Omental fat pad (tissue), 4 donors: ENCODE data around the gene RBAK. TPM values are rescaled to one million over a fixed set of nuclear protein-coding genes. Genes with fewer than 3 reads are reported as not detected.
"Not testable (repeated sequence)": the region's sequence is repeated elsewhere in the genome, so short reads cannot be mapped to it uniquely, and the experiment has no call there.

Source experiments
- ATAC-seq: fragments of 150-250 bp; one replicate; pipeline ENCODE4 v1.9.1; 2016; ENCODE audit warnings: mild to moderate bottlenecking, moderate library complexity; ENCODE audit not compliant: low FRiP score
- DNase-seq: peaks from one replicate; pipeline ENCODE4 v3.0.0-alpha.2; 2019; ENCODE audit warnings: low spot score
- CTCF ChIP-seq, 3 donors: fragments of 450-650 bp; IDR thresholded peaks; one replicate each; pipeline ENCODE4 v1.5.1; 2016 to 2017; ENCODE audit warnings: antibody characterized with exemption in 3 of 3, mild to moderate bottlenecking in 3 of 3, moderate library complexity in 2 of 3
- total RNA-seq, 4 donors: library from RNA; depleted of rRNA; stranded (reverse); fragments of >200 nt; gene quantifications; one replicate each; pipeline ENCODE4 v1.1.0, GENCODE V29; 2016

Gene RBAK
- total RNA-seq, 4 donors from 2014 or later, result 6.7 to 14.8 (median 8.5) TPM

DNA sequence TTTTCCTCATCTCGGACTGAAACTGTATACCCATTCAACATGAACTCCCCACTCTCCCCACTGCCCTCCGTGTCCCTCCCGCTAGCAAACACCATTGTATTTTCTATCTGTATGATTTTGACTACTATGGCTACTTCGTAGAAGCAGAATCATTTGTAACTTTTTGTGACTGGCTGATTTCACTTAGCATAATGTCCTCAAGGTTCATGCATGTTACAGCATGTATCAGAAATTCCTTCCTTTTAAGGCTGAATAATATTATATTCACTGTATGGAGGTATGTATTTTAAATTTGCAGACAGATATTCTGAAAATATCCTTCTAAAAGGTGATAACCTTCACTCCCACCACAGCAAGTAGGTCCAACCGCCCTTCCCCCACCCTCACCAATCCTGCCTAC lies 43.7 kb upstream of the RBAK start:
- no peak for TF ChIP-seq CTCF (IDR thresholded peaks at IDR 0.05)
- ATAC-seq (no peak), DNase-seq (no peak)

DNA sequence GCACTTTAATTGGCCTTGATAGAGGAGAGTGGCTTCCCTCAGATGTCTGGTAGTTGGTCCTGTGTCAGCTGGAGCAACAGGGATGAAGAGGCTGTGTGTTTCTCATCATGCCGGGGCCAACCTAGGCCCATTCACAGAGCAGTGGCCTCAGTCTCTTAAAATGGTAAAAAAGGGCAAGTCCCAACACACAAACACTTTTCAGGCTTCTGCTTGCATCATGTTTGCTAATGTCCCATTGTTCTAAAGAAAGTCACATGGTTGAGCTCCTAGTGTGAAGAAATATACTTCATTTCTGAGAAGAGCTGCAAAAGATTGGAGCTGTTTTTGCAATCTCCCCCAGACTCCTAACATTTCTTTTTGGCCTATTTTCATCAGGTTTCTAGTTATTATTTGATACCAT lies 40.6 kb upstream of the RBAK start:
- no peak for ATAC-seq
- no peak for TF ChIP-seq CTCF (IDR thresholded peaks at IDR 0.05)
- DNase-seq, result no peak

- no peak for TF ChIP-seq CTCF (IDR thresholded peaks at IDR 0.05)
- ATAC-seq, result no peak
- DNase-seq, result no peak
Observed at GRCh38 chr7:5012985-5013384, 32.7 kb upstream of the RBAK start.

DNA sequence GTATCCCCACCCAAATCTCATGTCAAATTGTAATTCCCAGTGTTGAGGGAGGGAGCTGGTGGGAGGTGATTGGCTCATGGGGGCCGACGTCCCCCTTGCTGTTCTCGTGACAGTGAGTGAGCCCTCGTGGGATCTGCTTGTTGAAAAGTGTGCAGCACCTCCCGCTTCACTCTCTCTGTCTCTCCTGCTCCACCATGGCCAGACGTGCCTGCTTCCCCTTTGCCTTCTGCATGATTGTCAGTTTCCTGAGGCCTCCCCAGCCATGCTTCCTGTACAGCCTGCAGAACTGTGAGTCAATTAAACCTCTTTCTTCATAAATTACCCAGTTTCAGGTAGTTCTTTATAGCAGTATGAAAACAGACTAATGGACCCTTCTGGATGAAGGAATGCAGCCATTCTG lies 29.7 kb upstream of the RBAK start:
- not testable (repeated sequence) for ATAC-seq, DNase-seq

GRCh38 chr7:5017626-5018025 lies 28.0 kb upstream of the RBAK start:
- ATAC-seq, DNase-seq: not testable (repeated sequence)

DNA sequence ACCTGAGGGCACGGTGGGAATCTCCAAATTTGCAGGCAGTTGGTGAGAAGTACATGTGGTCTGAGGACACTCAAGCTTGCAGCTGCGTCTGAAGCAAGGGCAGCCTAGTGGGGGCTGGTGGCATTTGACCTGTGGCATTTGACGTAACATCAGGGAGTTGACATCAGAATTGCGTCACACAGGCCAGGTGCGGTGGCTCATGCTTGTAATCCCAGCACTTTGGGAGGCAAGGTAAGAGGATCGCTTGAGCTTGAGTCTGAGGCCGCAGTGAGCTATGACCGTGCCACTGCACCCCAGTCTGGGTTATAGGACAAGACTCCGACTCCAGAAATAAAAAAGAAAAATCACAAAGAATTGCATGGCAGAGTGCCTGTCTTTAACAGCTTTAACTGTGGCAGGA lies 25.6 kb upstream of the RBAK start:
- no peak for TF ChIP-seq CTCF (IDR thresholded peaks at IDR 0.05)
- ATAC-seq, result no peak
- no peak for DNase-seq

DNA sequence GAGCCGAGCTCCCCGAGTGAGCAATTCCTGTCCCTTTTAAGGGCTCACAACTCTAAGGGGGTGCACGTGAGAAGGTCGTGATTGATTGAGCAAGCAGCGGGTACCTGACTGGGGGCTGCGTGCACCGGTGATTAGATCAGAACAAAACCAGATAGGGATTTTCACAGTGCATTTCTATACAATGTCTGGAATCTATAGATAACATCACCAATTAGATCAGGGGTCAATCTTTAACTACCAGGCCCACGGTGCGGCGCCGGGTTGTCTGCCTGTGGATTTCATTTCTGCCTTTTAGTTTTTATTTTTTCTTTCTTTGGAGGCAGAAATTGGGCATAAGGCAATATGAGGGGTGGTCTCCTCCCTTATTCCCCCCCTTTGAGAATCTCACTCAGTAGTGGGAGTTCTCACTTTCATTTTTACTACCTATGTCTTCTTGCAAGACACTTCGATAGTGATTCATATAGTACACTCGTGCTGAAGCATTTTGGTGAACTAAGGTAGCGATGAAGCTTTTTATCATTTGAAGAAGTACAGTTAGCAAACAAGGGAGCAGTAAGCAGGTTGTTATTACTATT lies 24.6 kb upstream of the RBAK start:
- DNase-seq, ATAC-seq: not testable (repeated sequence)

GRCh38 chr7:5023626-5024025 lies 22.0 kb upstream of the RBAK start:
- not testable (repeated sequence) for ATAC-seq, DNase-seq

- not testable (repeated sequence) for DNase-seq, ATAC-seq
Observed at GRCh38 chr7:5027796-5028410, 17.8 kb upstream of the RBAK start.

DNA sequence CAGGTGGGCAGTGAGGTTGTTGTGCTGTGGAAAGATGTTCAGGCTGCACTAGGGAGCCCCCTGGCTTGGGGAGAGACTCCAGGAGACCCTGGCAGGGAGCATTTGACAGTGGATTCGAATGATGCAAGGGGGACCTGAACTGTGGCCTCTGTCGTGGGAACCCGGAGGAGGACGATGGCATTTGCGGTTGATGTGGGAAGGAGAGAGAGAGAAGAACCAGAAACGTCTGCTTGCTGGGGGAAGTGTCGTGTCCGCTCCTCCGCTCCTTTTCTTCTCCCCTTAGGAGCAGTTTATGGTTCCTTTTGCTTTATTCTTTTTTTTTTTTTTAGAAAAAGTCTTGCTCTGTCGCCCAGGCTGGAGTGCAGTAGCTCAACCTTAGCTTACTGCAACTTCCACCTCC lies 12.5 kb upstream of the RBAK start:
- ATAC-seq, DNase-seq: not testable (repeated sequence)
